CD4-positive, alpha-beta T cell treated with Interleukin-15 for 1 hour (primary cell): ENCODE results near the gene FAM180B.
"Not testable (repeated sequence)": the region's sequence is repeated elsewhere in the genome, so short reads cannot be mapped to it uniquely, and the experiment has no call there.

ENCODE experiments used
- DNase-seq: peaks from one replicate; pipeline ENCODE4 v3.0.0-alpha.2; 2020

FAM180B gene, protein sequence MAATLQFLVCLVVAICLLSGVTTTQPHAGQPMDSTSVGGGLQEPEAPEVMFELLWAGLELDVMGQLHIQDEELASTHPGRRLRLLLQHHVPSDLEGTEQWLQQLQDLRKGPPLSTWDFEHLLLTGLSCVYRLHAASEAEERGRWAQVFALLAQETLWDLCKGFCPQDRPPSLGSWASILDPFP

GRCh38 chr11:47586098-47586855 lies at the start of gene FAM180B:
Gene FAM180B (plus strand): TSS chr11:47586678. CDS start chr11:47586769, 91 bp downstream.
- no peak for DNase-seq

- no peak for DNase-seq
Observed at GRCh38 chr11:47536915-47537314, 49.6 kb upstream of the FAM180B start.

GRCh38 chr11:47538741-47539565 lies 47.5 kb upstream of the FAM180B start:
- DNase-seq, result no peak

DNA sequence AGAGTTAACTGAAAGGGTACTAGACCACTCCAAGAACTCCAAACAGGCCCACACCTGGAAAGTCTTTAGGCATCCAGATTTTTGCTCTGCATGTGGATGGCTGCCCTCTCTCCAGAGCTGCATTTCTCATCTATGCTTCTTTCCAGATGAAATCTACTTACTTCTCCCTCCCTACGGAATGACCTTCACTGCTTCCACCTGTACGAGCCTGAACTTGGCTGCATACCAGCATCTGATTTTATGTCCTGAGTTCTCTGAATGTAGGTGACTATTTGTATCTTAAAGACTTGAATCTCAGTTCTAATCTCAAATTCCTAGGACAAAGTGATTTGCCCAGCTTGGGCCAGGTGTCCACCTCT lies 46.8 kb upstream of the FAM180B start:
- DNase-seq, result no peak

DNA sequence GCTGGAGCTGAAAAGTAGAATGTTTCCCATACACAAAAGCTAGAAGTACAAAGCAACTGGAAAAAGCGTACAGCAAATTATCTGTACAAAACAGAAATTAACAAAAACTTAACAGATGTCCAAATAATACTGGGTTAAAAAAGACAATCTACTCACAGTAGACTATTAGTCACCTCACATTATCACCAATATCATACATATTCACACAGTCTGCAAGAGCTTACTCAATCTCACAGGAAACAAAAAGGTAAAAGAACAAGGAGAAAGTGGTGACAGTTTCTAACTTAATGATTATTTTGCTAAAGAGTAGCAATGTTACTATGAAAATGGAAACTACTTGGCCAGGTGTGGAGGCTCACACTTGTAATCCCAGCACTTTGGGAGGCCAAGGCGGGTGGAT lies 45.4 kb upstream of the FAM180B start:
- DNase-seq, result no peak

DNA sequence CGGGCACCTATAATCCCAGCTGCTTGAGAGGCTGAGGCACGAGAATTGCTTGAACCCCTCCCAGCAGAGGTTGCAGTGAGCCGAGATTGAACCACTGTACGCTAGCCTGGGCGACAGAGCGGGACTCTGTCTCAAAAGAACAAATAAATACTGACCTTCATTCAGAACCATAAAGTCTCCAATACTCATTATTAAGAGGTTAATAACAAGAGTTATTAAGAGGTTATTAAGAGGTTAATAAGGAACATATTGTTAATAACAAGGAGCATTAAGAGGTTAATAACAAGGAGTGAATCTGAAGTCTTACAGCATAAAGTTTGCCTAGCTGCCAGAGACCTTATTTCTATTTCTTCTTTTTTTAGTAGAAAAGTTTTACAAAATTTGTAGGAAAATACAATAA lies 41.2 kb upstream of the FAM180B start:
- DNase-seq, result no peak

DNA sequence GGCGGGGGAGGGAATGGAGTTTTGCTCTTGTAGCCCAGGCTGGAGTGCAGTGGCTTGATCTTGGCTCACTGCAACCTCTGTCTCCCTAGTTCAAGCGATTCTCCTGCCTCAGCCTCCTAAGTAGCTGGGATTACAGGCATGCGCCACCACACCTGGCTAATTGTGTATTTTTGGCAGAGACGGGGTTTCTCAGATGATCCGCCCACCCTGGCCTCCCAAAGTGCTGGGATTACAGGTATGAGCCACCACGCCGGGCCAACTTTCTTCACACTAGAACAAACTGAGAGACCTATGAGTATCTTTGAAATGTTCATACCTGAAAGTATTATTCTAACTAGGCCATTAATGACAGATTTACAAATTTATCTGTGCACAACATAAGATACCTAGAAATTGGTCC lies 40.2 kb upstream of the FAM180B start:
- DNase-seq, result not testable (repeated sequence)

DNA sequence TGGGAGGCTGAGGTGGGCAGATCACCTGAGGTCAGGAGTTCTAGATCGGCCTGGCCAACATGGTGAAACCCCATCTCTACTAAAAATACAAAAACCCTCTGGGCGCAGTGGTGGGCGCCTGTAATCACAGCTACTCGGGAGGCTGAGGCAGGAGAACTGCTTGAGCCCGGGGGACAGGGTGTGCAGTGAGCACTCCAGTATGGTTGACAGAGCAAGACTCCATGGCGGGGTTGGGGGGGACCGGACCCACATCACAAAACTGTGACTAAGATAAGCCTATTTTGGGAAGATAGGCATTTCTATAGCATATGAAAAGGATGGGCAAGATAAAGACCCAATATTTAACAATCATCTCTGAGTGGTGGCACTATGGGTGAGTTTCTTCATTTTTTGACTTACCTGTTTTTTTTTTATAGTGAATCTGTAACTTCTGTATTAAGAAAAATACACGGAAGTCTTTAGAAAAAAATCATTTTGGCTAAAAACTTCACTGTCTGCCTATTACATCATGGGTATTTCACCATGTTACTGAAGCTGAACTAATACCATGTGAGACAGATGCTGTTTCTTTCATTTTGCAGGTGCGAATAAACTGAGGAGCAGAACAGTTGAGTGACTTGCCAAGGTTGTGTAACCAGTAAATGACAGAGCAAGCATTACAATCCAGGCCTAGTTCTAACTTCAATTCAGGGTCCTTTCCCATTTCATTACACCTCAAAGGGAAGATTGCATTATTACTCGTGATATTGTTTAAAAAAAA lies 36.0 kb upstream of the FAM180B start:
- no peak for DNase-seq

- no peak for DNase-seq
Observed at GRCh38 chr11:47551086-47551485, 35.4 kb upstream of the FAM180B start.

GRCh38 chr11:47552056-47552565 lies 34.4 kb upstream of the FAM180B start:
- no peak for DNase-seq

DNA sequence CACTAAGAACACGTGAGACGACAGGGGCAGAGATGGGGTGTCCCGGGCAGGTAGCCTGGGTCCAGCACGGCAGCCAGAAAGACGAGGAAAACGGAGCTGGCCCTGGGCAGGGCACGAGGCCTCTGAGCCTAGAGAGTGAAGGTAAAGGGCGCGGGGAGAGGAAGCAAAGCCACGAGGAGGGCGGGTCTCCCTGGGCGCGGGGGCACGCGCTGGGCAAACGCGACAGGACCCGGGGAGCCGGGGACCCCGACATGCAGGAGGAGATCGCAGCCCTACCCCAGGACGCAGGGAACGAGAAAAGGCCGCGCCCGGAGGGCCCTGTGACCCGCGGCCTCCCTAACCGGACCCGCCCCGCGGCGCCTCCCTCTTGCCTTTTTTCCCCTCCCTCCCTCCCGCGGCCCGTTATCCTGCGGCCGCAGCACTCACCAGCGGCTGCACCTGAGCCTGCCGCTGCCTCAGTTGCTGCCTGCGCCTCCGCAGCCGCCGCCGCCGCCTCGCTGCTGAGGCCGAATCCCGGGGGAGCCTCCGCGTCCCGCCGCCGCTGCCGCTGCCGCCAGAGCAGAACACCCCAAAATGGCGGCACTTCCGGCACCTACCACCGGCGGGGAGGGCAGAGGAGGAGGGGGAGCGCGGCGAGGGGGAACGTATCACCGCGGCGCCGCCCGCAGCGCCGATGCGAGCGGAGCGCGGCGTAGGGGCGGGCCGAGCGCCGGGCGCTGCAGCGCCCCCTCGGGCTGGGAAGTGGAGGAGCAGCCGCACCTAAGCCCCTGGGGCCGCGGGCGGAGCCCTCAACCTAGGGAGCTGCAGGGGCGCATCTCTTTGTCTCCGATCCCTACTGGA lies 33.7 kb upstream of the FAM180B start, which contains the start of gene CELF1:
TSS of gene CELF1 (minus strand) at position 567 of the 840 bp plus-strand sequence. CDS start 53,609 bp downstream, outside the sequence.
- peak; percentile 91 for DNase-seq

DNA sequence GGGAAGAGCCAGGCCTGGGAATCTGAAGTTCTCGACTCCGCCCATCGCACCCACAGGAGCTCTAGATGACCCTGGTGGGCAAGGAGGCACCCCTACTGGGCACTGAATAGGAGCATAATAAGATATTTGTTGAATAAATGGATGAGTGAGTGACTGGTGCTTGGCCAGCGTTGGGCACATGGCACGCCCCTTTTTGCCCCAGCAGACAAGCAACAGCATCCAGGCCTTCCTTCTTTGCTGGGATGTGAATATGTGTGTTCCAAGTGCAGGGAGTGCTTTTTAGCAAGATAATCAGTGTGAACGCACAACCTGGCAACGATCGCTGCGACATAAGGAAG lies 33.1 kb upstream of the FAM180B start:
- no peak for DNase-seq

DNA sequence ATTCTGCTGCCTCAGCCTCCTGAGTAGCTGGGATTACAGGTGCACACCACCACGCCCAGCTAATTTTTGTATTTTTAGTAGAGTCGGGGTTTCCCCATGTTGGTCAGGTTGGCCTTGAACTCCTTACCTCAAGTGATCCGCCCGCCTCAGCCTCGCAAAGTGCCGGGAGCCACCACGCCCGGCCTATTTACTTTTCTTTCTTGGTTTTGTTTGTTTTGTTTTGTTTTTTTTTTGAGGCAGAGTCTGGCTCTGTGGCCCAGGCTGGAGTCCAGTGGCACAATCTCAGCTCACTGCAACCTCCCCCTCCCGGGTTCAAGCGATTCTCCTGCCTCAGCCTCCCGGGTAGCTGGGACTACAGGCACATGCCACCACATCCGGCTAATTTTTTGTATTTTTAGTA lies 29.5 kb upstream of the FAM180B start:
- not testable (repeated sequence) for DNase-seq

- DNase-seq, result no peak
Observed at GRCh38 chr11:47558695-47559094, 27.8 kb upstream of the FAM180B start.

DNA sequence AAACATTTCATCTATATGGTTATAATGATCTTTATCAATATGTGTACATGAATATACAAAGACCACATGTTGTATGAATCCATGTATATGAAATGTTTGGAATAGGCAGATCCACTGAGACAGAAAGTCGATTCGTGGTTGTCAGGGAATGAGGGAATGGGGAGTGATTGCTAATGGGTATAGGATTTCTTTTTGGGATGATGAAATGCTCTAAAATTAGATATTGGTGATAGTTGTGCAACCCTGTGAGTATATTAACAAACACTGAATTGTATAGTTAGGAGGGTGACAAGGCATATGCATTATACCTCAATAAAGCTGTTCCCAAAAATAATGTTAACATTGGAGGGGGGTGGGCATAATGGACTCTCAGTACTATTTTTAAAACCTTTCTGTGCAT lies 26.1 kb upstream of the FAM180B start:
- no peak for DNase-seq

GRCh38 chr11:47562393-47562792 lies 24.1 kb upstream of the FAM180B start:
- not testable (repeated sequence) for DNase-seq

DNA sequence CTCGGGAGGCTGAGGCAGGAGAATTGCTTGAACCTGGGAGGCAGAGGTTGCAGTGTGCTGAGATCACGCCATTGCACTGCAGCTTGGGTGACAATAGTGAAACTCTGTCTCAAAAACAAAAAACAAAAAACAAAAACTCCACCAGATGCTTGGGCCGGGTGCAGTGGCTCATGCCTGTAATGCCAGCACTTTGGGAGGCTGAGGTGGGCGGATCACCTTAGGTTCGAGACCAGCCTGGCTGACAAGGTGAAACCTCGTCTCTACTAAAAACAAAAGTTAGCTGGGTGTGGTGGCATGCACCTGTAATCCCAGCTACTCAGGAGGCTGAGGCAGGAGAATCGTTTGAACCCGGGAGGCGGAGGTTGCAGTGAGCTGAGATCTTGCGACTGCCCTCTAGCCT lies 22.1 kb upstream of the FAM180B start:
- not testable (repeated sequence) for DNase-seq

GRCh38 chr11:47564933-47565339 lies 21.5 kb upstream of the FAM180B start:
- no peak for DNase-seq

GRCh38 chr11:47565340-47566148 lies 20.9 kb upstream of the FAM180B start, which contains the start of gene PTPMT1:
Gene PTPMT1 (plus strand): TSS chr11:47565599. CDS start chr11:47565623, 24 bp downstream.
- peak; percentile 65 for DNase-seq

- no peak for DNase-seq
Observed at GRCh38 chr11:47566149-47566698, 20.3 kb upstream of the FAM180B start.
